Fibroblast of the aortic adventitia (primary cell): ENCODE results near the gene ZNRF3. TPM values are rescaled to one million over a fixed set of nuclear protein-coding genes. Genes with fewer than 3 reads are reported as not detected.
"Not testable (repeated sequence)": the region's sequence is repeated elsewhere in the genome, so short reads cannot be mapped to it uniquely, and the experiment has no call there.

Experiments used
- DNase-seq: peaks from one replicate; pipeline ENCODE4 v3.0.0-alpha.2; 2010; ENCODE audit warnings: low read depth
- H3K4me3 ChIP-seq: 2 replicates; pipeline ENCODE4 v1.5.1; 2011; ENCODE audit warnings: low read depth, mild to moderate bottlenecking, control low read depth, low read length, moderate library complexity
- total RNA-seq: library from RNA; depleted of rRNA; stranded (reverse); fragments of >200 nt; gene quantifications from 2 replicates; pipeline ENCODE4 v1.2.3, GENCODE V29; 2012; ENCODE audit warnings: low replicate concordance
- TF ChIP-seq, protein P1 (sequence below): IDR thresholded peaks from 2 replicates; pipeline ENCODE4 v1.5.1; 2011; ENCODE audit warnings: mild to moderate bottlenecking, low read length, control low read depth, inconsistent platforms; ENCODE audit not compliant: insufficient read depth

Gene ZNRF3
- total RNA-seq, 1 donor = 4.4 TPM

DNA sequence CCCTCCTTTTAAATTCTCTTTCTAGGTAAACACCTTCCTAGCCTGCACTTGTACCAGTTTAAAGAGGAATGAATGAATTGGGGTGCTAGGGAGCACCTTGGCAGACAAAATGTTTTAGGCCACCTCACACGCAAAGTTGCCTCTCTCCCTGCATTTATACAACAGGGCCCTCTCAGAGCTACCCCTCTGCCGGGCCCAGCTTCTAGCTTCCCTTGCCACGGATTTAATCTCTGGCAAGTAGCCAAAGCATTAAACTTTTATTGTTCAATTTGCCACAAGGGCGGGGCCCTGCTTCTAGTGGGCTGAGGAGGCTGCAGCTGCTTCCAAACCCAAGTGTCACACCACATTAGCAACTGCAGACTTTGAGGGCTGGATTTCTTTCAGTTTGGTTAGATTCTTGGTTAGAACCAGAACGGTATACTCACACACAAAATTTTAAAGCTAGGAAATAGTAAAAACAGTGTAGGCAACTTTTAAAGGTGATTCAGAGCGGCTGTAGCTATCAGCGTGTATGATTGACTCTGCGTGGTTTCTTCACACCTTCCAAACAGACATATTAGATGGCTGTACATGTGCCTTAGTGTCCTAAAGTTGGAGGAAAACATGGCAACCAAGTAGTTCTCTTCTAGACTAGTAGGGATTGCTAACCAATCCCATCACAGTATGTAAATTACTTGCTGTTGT, 196.0 kb downstream of the ZNRF3 start:
- peak; percentile 37 for DNase-seq
- TF ChIP-seq, protein P1, sequence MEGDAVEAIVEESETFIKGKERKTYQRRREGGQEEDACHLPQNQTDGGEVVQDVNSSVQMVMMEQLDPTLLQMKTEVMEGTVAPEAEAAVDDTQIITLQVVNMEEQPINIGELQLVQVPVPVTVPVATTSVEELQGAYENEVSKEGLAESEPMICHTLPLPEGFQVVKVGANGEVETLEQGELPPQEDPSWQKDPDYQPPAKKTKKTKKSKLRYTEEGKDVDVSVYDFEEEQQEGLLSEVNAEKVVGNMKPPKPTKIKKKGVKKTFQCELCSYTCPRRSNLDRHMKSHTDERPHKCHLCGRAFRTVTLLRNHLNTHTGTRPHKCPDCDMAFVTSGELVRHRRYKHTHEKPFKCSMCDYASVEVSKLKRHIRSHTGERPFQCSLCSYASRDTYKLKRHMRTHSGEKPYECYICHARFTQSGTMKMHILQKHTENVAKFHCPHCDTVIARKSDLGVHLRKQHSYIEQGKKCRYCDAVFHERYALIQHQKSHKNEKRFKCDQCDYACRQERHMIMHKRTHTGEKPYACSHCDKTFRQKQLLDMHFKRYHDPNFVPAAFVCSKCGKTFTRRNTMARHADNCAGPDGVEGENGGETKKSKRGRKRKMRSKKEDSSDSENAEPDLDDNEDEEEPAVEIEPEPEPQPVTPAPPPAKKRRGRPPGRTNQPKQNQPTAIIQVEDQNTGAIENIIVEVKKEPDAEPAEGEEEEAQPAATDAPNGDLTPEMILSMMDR = no peak
- no peak overlapping the region for H3K4me3 ChIP-seq

DNA sequence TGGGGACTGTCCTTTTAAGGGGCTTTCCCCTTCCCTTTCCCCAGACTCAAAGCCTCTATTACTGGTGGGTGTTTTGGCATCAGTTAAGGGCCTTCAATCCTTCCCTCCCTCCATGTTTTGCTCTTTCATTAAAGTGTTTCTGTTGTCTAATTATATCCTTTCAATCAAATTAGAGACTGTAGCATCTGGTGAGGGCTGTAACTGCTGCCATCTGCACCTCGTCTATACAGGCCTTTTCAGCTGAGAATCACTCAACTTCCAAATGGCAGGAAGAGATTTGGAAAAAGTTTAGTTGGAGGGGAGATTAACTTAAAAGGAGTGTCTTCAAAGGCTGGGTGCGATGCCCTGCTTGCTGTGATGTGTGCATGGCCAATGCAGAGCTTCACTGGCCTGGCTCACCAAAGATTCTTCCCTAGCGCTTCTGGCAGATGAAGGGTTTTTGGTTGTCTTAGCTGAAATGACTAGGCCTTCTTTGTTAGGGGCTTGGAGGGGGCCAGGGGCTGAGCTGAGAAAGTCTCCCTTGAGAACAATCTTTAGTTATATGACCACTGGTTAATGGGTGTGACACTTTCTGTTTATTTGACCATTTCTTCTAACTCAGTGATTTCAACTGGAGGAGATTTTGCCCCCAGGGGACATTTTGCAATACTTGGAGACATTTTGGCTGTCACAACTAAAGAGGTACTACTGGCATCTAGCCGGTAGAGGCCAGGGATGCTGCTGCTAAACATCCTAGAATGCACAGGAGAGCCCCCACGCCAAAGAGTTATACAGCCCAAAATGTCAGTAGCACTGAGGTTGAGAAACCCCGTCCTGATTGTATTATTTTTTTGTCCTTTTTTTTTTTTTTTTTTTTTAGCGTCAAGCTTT, 197.0 kb downstream of the ZNRF3 start:
- DNase-seq = peak; percentile 30
- H3K4me3 ChIP-seq = no peak overlapping the region
- TF ChIP-seq, protein P1 = no peak

DNA sequence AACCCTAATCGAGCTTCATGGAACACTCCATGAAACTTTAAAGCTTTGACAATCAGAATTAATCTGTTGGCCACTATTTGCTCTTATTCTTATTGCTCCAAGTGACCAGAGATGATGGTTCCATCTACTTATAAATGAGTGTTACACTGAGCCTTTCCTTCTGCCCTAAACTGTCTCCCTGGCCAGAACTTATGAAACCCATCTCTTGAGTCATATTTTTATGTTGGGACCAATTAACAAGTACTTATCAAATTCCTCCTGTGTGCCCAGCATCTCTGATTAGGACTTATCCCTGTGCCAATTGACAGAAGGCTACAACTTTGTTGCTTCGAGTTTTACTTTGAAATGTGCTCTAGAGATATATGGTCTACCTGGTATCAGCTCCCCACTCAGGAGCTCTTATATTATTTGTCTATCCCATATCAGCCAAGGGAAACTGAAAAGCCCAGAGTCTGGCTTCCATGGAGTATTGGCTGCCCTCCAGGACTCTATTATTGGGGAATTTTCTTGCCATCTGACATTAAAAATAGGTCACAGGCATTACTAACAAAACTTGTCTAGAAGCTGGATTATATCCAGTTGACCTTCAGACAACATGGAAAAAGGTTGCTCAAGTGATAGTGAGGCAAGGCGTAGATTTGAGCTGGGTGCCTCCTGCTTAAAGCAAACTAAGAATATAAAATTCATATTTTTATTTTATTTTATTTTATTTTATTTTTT, 198.3 kb downstream of the ZNRF3 start:
- peak; percentile 23 for DNase-seq
- TF ChIP-seq, protein P1 = no peak
- no peak overlapping the region for H3K4me3 ChIP-seq

DNA sequence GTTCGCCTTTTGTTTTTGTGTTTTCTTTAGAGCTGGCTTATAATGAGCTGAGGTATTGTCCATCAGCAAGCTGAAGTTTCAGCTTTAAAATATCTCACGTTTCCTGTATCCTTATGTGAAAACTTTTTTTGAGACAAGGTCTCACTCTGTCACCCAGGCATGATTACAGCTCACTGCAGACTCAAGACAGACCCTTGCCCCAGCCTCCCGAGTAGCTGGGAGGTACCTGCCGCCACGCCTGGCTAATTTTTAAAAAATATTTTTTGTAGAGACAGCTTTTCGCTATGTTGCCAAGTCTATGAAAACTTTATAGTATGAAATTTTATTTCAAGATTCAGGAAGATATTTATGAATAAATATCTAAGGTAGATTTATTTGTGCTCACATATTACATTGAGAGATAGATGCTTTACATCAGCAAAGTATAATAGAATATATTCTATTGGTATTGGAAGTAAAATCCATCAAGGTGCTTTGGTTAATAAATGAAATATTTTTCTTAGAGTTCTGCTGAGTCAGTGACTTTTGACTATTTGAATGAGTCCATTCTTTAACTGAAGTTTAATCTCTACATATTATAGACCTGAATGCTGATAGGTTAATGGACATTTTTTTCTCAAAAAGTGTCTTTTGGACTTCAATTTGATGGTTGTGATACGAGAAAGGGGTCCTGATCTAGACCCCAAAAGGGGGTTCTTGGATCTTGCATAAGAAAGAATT, 199.6 kb downstream of the ZNRF3 start:
- DNase-seq = no peak
- H3K4me3 ChIP-seq = no peak overlapping the region
- TF ChIP-seq, protein P1 = no peak

DNA sequence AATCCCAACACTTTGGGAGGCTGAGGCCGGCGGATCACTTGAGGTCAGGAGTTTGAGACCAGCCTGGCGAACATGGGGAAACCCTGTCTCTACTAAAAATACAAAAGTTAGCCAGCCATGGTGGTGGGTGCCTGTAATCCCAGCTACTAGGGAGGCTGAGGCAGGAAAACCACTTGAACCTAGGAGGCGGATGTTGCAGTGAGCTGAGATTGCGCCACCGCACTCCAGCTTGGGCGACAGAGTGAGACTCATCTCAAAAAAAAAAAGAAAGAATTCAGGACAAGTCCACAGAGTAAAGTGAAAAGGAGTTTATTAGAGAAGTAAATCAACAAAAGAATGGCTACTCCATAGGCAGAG, 200.2 kb downstream of the ZNRF3 start:
- not testable (repeated sequence) for DNase-seq, H3K4me3 ChIP-seq

DNA sequence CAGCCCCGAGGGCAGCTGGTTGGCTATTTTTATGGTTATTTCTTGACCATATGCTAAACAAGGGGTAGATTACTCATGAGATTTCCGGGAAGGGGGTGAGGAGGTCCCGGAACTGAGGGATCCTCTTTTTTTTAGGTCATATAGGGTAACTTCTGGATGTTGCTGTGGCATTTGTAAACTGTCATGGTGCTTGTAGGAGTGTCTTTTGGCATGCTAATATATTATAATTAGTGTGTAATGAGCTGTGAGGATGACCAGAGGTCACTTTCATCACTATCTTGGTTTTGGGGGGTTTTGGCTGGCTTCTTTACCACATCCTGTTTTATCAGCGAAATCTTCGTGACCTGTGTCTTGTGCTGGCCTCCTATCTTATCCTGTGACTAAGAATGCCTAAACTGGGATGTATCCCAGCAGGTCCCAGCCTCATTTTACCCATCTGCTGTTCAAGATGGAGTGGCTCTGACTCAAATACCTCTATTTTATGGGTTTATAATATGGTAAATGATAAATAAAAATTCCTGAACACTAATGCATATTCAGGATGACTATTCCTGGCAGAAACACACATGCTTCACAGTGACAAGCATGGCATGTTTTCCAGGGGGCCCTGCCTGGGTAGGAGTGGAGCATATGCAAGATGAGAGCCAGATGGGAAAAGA, 200.7 kb downstream of the ZNRF3 start:
- DNase-seq = peak; percentile 29
- H3K4me3 ChIP-seq = no peak overlapping the region
- TF ChIP-seq, protein P1 = no peak
